HCEC 1CT (cell line): ENCODE measurements around the gene CFAP77.
"Not testable (repeated sequence)": the region's sequence is repeated elsewhere in the genome, so short reads cannot be mapped to it uniquely, and the experiment has no call there.

Experiments used
- DNase-seq: peaks from one replicate; pipeline ENCODE4 v3.0.0-alpha.2; 2017

The CFAP77 gene

DNA sequence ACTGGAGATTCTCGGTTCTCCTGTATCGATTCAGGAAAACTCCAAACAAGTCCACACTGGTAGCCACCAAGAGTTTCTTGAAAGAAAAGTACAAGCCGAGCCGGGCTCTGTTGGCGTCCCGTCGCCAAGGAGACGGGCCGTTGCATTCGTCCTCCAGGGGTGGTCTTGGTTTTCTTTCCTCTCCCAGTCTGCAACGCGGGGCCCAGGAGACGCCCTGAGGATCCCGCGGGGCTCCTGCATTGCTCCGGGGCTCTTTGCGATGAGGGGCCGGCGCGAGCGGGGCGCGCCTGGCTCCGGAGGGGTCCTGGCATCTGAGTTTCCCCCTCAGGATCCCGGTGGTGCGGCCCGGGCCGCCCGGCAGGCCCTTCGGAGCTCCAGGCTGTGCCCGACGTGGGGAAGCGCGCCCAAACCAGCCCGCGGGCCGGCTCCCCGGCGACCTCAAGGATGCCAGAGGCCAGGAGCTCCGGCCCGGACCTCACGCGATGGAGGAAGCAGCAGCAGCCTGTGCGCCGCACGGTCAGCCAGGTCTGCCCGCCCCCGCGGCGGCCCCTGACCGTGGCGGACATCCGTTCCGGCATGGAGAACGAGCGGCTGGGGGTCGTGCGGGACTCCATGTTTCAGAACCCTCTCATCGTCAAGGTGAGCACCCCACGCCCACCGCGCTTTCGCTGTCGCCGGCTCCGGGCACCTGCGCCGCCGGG, at the start of gene CFAP77:
CFAP77 (plus strand) TSS at position 384 of the 701 bp plus-strand sequence; CDS start at position 445, 61 bp downstream.
- peak; percentile 36 for DNase-seq

DNA sequence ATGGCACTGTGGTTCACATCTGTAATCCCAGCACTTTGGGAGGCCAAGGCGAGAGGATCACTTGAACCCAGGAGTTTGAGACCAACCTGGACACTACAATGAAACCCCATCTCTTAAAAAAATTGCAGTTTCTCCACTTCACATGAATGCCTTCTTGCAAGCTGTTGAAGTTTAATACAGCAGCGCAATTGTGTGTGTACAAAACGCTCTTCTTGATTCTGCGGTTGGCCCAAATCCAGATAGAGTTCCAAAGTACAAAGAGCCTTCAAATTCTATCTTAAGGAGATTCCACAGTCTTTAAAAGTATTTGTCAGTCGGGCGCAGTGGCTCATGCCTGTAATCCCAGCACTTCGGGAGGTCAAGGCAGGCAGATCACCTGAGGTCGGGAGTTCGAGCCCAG, 45.9 kb upstream of the CFAP77 start:
- no peak for DNase-seq

DNA sequence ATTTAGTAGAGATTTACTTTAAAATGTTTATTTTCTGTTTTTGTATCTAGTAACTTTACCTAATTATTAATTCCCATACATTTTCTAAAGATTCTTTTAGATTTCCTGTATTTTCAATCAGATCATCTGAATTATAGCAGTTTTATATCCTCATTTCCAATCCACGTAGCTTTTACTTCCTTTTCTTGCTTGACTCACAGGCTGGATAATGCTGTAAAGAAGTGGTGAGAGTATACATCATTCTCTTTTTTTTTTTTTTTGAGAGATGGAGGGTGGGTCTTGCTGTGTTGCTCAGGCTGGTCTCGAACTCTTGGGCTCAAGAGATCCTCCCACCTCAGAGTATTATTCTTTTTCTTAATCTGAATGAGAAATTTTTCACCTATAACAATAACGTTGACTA, 44.0 kb upstream of the CFAP77 start:
- DNase-seq = no peak

DNA sequence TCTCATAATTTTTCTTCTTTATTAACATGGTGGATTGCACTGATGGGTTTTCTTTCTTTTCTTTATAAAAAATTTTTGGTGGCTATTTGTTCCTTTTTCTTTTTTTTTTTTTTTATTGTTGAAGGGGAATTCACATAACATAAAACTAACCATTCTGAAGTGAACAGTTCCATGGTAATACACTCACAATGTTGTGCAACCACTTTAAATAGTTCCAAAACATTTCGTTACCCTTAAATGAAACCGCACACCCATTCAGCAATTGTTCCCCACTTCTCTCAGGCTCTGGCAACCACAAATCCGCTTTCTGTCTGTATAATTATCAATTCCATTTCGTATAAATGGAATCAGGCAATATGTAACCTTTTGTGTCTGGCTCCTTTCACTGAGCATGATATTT, 43.5 kb upstream of the CFAP77 start:
- no peak for DNase-seq

DNA sequence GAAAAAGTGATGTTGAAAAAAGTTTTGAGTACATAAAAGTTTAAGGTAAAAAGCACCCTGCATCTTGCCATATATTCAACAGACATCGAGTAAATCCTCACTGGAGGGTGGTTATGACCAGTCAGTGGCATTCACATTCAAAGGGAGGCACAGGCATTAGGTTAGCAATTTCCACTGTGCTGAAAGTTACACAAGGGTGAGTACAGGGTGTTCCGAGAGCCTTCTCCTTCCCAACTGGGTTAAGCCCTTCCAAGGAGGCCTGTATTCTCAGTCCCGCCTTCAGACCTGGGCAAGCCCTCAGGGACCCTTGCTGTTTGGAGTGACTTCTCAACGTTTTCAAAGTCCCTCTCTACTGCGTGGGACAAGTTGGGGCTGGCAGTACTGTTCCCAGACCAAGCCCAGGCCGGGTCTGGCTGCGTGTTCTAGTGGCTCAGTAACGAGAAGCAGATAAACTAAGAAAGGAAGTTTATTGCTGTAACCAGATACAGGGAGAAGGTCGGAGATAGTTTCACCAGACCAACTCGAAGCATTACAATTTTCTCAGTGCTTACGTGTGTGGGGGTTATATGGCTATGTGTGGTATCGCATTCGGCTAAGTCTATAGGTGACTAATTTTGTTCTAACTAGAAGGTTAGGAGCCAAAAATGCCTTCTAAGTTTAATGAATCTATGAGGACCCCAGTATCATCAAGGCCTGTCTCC, 42.2 kb upstream of the CFAP77 start:
- no peak for DNase-seq

DNA sequence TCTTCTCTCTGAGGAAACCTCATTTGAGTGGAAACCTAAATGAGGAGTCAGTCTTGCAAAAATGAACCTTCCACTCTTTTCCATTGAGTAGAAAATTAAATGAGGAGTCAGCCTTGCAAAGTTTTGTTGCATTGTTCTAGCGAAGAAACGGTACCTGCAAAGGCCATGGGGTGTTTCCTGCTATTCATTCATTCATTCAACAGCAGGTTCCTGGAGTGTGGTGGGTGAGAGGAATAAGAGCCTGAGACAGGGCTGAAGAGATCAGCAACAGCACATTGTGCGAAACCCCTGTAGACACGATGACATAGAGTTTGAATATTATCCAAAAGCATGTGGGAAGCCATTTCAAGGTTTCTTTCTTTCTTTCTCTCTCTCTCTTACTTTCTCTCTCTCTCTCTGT, 40.6 kb upstream of the CFAP77 start:
- DNase-seq = no peak

DNA sequence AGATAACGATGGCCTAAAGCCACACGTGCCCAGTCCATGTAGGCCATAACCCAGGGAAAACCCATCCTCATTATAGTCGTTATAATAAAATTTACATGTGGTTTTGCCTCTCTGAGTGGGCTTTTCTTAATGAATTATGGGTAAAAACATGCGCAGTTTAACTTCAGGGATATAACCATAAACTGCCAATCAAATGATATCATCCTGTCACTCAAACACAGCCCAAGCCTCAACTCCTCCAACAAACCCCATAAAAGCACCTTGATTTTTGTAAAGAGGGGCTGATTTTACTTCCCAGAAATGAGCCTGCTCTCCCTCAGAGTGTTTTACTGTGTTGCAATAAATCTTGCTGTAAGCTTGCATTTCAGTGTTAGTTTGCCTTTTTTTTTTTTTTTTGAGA, 39.4 kb upstream of the CFAP77 start:
- DNase-seq = no peak

DNA sequence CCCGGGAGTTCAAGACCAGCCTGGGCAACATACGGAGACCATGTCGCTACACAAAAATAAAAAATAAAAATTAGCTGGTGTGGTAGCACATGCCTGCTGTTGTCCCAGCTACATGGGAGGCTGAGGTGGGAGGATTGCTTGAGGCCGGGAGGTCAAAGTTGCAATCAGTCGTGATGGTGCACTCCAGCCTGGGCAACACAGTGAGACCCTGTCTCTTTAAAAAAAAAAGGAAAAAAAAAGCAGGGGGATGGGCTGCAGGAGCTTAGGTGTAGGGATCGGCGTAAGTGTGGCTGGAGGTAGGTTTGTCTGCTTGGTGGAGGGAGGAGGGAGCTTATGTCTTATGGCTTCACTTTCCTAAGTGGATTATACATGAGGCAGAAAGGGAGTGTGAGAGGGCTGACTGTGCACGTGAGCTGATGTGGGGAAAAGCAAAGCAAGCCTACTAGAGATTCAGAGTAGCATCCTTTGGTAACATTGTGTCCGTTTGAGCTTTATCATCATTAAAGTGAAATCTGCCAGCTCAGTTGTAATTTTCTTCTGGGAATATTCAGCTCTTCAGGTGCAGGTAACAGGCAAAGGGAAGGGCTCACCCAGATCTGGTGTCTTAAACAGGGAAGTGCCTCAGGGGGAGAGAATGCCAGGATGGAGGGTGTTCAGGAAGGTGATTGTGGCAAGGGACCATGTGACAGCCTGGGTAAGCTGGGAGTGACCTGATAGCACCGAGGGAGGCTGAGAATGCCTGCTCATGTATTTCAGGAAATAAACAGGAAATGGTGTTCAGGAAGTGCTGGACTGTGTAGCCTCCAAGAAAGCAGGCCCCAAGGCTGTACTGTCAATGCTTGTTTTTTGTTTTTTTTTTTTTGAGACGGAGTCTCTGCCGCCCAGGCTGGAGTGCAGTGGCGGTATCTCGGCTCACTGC, 37.6 kb upstream of the CFAP77 start:
- DNase-seq = peak; percentile 18

DNA sequence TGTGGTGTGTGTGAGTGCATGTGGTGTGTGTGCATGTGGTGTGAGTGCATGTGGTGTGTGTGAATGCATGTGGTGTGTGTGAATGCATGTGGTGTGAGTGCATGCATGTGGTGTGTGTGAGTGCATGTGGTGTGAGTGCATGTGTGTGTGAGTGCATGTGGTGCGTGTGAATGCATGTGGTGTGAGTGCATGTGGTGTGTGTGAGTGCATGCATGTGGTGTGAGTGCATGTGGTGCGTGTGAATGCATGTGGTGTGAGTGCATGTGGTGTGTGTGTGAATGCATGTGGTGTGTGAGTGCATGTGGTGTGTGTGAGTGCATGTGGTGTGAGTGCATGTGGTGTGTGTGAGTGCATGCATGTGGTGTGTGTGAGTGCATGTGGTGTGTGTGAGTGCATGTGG, 32.2 kb upstream of the CFAP77 start:
- not testable (repeated sequence) for DNase-seq

DNA sequence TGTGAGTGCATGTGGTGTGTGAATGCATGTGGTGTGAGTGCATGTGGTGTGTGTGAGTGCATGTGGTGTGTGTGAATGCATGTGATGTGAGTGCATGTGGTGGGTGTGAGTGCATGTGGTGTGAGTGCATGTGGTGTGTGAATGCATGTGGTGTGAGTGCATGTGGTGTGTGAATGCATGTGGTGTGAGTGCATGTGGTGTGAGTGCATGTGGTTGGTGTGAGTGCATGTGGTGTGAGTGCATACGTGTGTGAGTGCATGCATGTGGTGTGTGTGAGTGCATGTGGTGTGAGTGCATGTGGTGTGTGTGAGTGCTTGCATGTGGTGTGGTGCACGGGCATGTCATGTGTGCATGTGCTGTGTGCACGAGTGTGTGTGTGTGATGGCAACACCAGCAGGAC, 31.6 kb upstream of the CFAP77 start:
- DNase-seq = not testable (repeated sequence)

DNA sequence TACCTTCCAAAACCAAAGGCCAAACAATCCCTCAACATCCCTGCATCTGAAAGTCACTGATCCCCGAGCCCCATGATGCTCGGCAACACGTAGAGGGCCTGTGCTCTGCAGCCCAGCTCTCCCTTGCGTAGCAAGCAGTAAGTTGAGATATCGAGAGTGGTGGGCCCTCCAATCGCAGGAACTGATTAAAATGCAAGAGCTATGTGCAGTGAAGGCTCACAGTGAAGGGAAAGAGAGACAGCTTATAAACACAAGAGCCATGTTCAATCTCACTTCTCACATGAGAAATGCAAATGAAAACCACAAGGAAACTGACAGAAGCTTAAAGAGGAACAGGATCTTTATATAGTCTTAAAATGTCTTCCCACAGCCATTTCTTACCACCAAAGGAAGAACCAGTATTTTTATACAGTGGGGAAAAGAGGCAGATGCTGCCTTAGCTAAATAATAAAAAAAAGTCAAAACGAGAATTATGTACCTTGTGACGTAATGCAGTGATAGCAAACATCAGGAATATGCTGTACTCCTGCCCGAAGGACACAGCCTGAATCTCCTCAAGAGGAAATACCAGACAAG, 28.0 kb upstream of the CFAP77 start:
- no peak for DNase-seq

DNA sequence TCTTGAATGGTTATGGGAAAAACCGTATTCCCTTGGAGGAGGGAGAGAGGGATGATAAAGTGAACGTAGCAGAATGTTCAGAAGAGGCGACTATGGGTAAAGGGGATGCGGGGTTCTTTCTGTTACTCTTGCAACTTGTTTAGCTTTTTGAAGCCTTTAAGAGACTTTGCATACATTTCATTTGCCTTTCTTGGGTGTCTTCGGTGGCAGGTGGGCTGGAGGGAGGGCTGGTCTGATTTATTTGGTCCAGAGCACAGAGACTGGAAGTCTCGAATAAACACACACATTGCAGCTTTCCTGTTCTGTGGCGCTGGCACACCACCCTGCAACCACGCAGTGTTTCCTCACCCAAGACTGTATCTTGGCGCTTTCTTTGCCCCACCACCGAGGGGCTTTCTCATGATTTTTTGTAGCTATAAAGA, 26.5 kb upstream of the CFAP77 start:
- DNase-seq = no peak

DNA sequence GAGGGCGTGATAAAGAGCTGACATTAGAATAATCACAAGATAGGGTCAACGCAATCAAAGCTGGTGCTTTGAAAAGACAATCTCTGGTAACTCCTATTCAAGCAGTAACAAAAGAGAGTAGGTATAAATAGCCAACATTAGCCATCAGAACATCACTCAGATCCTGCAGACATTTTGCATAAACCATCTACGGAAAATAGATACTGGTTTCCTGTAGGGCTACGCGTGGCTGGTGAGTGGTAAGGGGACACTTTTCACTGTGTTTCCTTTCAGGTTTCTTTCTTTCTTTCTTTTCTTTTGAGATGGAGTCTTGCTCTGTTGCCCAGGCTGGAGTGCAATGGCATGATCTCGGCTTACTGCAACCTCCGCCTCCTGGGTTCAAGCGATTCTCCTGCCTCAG, 25.6 kb upstream of the CFAP77 start:
- DNase-seq = no peak

DNA sequence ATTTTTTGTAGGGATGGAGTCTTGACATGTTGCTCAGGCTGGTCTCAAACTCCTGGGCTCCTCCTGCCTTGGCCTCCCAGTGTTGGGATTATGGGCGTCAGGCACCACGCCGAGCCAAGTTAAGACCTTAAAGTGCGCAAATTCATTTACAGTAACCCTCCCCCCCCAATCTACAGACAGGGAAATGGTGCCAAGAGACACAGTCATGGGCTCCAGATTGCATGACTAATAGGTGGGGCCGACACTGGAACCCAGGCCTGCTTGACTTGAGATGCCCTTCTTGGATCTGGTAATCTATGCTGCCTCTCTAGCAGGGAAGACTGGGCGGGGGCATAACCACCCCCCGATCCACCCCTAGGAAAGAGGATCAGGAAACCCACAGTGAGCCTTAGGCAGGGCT, 22.9 kb upstream of the CFAP77 start:
- no peak for DNase-seq

DNA sequence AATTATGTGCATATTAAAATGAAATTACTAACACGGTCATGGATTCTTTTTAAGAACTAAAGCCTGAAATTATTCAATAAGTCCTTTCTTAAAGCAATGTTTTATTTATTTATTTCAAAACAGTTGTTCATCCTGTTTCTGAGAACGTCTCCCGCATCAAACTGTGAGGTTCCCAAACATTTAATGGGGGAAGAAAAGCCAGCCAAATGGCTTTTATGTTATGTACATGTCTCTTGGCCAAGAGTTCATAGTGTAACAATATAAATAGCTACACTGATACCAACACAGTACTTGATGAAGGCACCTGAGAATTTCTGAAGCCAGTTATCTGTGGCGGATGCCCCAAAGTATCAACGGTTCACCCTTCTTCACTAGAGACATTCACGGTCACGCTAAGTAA, 19.0 kb upstream of the CFAP77 start:
- DNase-seq = no peak

DNA sequence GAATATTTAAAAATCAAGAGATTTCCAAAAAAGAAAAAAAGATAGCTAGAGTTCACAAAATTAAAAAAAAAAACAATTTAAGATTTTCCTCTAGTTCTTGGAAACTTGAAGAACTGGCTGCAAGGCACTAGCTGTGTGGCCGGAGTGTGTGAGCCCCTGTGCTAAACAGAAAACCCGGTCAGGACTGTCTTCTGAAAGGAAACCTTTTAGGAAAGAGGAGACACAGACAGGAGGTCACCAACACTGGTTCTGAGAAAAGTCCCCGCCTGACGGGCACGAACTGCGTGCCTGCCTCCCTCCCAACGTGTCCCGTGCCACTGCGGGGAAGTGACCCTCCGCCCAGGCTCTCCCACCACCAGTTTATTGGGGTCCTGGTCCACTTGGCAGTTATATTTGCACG, 18.6 kb upstream of the CFAP77 start:
- DNase-seq = no peak

DNA sequence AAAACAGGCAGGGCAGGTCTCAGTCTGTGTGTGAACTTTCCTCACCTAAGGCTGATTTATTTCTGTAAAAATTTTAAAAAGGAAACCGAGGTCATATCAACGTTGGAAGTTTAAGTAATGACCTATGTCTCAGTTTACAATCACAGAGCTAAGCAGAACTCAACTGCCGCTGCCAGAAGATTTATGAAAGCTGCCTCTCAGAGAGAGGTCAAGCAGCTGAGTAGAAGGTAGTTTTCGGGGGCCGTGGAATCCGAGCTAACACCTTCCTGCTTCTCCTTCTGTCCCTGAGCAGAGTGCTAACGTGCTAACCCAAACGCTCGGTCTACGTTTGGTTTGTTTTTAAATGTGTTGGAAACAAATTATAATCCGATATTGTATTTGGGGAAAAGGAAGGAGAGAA, 14.5 kb upstream of the CFAP77 start:
- no peak for DNase-seq

DNA sequence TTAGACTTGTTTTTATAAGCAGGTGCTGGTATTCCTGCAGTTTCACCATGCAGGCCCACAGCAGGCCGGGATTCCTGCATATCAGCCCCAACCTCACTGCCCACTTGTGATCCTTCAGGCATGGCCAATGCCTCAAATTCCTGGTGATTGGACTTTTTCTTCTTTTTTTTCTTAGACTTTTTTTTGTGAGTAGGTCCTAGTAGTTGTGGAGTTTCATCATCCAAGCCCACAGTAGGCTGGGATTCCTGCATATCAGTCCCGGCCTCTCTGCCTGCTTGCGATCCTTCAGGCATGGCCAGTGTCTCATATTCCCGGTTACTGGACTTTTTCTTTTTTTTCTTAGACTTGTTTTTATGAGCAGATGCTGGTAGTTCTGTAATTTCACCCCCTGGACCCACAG, 8.2 kb upstream of the CFAP77 start:
- no peak for DNase-seq

DNA sequence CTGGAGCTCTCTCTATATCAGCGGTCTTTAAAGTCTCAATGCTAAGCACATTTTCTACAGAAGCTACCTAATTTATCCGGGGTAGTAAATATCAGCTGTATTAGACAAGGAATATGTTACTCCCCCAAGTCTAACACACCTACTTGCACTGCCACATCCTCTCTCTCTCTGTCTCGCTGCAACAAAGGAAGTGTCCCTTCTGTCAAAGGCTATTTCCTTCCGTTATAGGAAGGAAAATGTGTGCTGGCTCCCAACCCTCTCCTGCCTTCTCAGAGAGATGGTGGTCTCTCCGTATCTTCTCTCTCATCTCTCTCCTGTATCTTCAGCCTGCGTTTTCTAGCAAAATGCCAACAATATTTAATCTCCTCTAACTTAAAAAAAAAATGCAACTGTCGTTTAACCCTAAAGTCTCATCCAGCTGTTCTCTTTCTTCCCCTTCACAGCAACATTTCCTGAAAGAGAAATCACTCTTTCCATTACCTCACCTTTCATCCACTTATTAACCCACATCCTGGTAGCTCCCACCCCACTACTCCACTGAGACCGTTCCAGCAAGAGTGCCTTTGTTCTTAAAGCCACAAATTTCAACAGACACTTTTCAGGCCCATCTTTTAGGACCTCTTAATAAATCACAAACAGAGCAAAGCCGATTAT, 5.7 kb upstream of the CFAP77 start:
- DNase-seq = no peak

DNA sequence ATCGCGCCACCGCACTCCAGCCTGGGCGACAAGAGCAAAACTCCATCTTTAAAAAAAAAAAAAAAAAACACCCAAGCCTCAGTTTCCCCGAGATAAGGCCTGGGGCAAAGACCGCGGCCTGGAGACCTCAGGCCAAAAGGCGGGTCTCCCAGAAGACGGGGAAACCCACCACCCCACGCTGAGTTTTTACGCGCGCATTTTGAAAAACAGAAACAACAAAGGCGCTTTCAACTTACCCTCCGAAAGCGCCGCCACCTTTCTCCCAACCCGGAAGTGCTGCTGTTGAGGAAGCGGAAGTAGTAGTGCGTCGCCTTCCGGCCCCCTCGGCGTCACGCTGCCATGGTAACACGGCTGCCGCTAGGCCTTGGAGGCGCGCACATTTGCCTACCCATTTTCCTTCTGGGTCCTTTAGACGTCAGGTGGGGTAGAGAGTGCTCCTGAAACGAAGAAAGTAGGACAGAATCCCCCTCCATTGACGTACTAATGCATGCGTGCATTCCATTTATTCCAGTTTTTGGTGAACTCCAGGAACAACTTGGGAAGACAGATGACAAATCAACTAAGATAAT, 3.4 kb upstream of the CFAP77 start, which contains the start of gene TTF1:
TTF1 (minus strand) TSS at position 287 of the 569 bp plus-strand sequence. CDS start 4,019 bp downstream, outside the sequence.
- DNase-seq = peak; percentile 86

DNA sequence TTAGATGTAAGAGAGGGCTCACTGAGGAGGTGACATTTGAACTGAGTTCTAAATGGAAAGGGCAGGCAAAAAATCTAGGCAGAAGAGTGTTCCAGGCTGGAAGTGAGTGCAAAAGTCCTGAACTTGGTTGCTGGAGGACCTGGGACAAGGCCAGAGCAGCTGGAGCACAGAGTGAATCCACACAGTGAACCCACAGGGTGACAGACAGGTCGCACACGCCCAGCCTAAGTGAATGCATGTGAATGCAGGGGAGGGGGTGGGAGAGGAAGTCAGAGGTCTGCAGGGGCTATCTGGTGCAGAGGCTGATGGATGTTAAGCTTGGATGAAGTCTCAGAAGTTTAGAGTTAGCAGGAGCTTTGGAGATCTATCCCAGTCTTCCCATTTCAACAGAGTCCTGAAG, 2.8 kb upstream of the CFAP77 start:
- DNase-seq = no peak

DNA sequence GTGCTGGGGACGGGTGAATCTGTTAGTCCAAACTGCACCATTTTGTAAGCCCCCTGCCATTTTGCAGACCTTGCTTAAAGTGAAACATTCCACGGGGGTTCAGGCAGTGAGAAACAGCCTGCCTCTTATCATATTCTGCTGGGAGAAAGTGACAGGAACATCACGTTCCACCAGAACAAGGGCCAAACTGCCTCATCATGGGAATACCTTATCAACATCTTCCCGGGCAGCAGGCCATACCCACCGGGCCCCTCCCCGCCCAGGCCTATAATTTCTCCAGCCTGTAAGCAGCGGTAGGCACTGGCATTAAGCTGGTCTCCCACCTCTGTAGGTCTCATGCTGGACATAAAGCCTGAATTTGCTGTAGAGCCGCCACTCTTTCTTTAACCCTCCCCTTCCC, 1.5 kb upstream of the CFAP77 start:
- no peak for DNase-seq
